Keratinocyte (primary cell): ENCODE results near the gene FRS3. TPM values are rescaled to one million over a fixed set of nuclear protein-coding genes. Genes with fewer than 3 reads are reported as not detected.

Experiments
- DNase-seq: peaks from one replicate; pipeline ENCODE4 v3.0.0-alpha.2; 2011; ENCODE audit warnings: low read depth, missing footprints, low spot score
- FAIRE-seq: peaks from 2 replicates; lab custom pipeline; 2011; peaks lifted over from hg19 to GRCh38; lab: Jason Lieb, UNC
- H2AFZ ChIP-seq: 2 replicates; pipeline ENCODE4 v1.6.0; 2012; ENCODE audit warnings: low read length, control low read depth, inconsistent platforms; ENCODE audit not compliant: control insufficient read depth
- H3K27ac ChIP-seq: 2 replicates; pipeline ENCODE4 v1.5.1; 2011; ENCODE audit warnings: low read length; ENCODE audit not compliant: control insufficient read depth, insufficient read depth
- H3K27me3 ChIP-seq: 3 replicates; pipeline ENCODE4 v1.6.0; 2011; ENCODE audit warnings: low read length; ENCODE audit not compliant: control insufficient read depth, insufficient read depth; ENCODE audit errors: extremely low read depth
- H3K36me3 ChIP-seq, 2 experiments: 2 replicates in 1 of 2; 3 replicates in 1 of 2; pipeline ENCODE4 v1.5.1; 2011; ENCODE audit warnings: low read length in 2 of 2, mild to moderate bottlenecking in 1 of 2; ENCODE audit not compliant: control insufficient read depth in 2 of 2, insufficient read depth in 2 of 2; ENCODE audit errors: extremely low read depth in 1 of 2
- H3K4me1 ChIP-seq: 3 replicates; pipeline ENCODE4 v1.5.1; 2011; ENCODE audit warnings: low read length; ENCODE audit not compliant: control insufficient read depth, insufficient read depth; ENCODE audit errors: extremely low read depth
- H3K4me2 ChIP-seq: 3 replicates; pipeline ENCODE4 v1.6.0; 2011; ENCODE audit warnings: low read depth, low read length; ENCODE audit not compliant: control insufficient read depth, insufficient read depth; ENCODE audit errors: extremely low read depth
- H3K4me3 ChIP-seq, 3 experiments: fragments of 200-600 bp in 1 of 3; sonication (generic) in 1 of 3; 2 replicates in 2 of 3; 3 replicates in 1 of 3; pipeline ENCODE4 v1.5.1; 2011 to 2016; ENCODE audit warnings: low read length in 3 of 3, mild to moderate bottlenecking in 3 of 3, control low read depth in 2 of 3, inconsistent platforms in 1 of 3, low read depth in 1 of 3, mixed read lengths in 1 of 3, mixed run types in 1 of 3, moderate library complexity in 1 of 3; ENCODE audit not compliant: control insufficient read depth in 2 of 3, insufficient read depth in 2 of 3; ENCODE audit errors: extremely low read depth in 1 of 3
- H3K79me2 ChIP-seq: 2 replicates; pipeline ENCODE4 v1.6.0; 2012; ENCODE audit warnings: low read length; ENCODE audit not compliant: control insufficient read depth, insufficient read depth
- H3K9ac ChIP-seq: 3 replicates; pipeline ENCODE4 v1.6.0; 2011; ENCODE audit warnings: low read length; ENCODE audit not compliant: control insufficient read depth, insufficient read depth; ENCODE audit errors: extremely low read depth
- H3K9me1 ChIP-seq: 3 replicates; pipeline ENCODE4 v1.6.0; 2011; ENCODE audit warnings: low read length; ENCODE audit not compliant: control insufficient read depth, insufficient read depth; ENCODE audit errors: extremely low read depth
- H3K9me3 ChIP-seq: 2 replicates; pipeline ENCODE4 v1.5.1; 2012; ENCODE audit warnings: low read depth, low read length; ENCODE audit not compliant: control insufficient read depth
- H4K20me1 ChIP-seq: 3 replicates; pipeline ENCODE4 v1.6.0; 2011; ENCODE audit warnings: low read length; ENCODE audit not compliant: control insufficient read depth, insufficient read depth; ENCODE audit errors: extremely low read depth
- EZH2 ChIP-seq: IDR thresholded peaks from one replicate; pipeline ENCODE4 v1.6.1; 2012; ENCODE audit warnings: inconsistent platforms, mild to moderate bottlenecking, low read length, moderate library complexity
- dilution Hi-C: fragments of 300-500 bp; cut with MboI; formaldehyde crosslinking; loops from one replicate; pipeline ENCODE4 v1.7.0; 2020; ENCODE audit warnings: low sequenced_read_pairs; ENCODE audit not compliant: extremely low pct_ligation_motif_present
- polyA plus RNA-seq, 5 experiments: library from polyadenylated mRNA; depleted of rRNA in 3 of 5; stranded (reverse) in 3 of 5; stranded (forward) in 1 of 5; unstranded in 1 of 5; fragments of >200 nt; gene quantifications; 1 replicate in 1 of 5; 2 replicates in 3 of 5; 3 replicates in 1 of 5; pipeline versions ENCODE4 v1.2.1 to v1.2.3, GENCODE V29; 2011 to 2012; ENCODE audit warnings: missing spikeins in 2 of 5, low read depth in 1 of 5, low replicate concordance in 1 of 5
- TF ChIP-seq, protein P1 (sequence below), 3 experiments: IDR thresholded peaks in 1 of 3; conservative IDR thresholded peaks in 1 of 3; optimal IDR thresholded peaks in 1 of 3; 2 replicates in 2 of 3; 3 replicates in 1 of 3; pipeline versions ENCODE3 to v1.5.1; 2011; ENCODE audit warnings: low read length in 3 of 3, mild to moderate bottlenecking in 3 of 3, moderate library complexity in 2 of 3, control low read depth in 1 of 3, inconsistent platforms in 1 of 3; ENCODE audit not compliant: insufficient read depth in 2 of 3; ENCODE audit errors: extremely low read depth in 1 of 3

The FRS3 gene
- polyA plus RNA-seq, 1 donor (not counting 4 experiments of a cell fraction or from before 2014, with no cell fraction given): 2.0 TPM

DNA sequence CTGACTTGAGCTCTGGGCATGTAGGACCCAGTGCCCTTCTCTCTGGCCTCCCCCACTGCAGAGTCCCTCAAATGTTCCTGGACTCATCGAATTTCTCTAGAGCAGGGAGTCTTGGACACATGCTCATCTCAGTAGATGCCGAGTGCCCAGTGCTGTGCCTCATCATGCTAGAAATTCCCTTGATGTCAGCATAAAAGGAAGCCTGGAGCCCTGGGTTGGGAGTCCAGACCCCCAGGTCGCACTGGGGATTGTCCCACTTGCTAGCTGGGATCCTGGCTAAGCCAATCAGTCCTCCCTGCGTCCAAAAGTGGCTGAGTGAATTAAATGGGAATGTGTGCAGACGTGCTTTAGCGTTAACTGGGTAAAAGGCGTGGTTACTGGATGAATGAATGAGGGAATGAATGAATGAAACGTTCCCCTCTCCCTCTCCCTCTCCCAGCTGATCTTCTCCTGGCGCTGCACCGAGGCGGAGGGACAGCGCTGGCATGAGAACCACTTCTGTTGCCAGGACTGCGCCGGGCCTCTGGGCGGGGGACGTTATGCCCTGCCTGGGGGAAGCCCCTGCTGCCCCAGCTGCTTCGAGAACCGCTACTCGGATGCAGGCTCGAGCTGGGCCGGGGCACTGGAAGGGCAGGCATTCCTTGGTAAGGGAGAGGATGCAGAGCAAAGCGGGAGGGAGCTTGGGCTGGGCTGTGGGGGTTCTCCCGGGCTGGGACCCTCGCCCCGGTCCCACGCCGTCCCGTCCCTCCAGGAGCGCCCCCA, 6.2 kb upstream of the FRS3 start:
- FAIRE-seq (no peak), DNase-seq (no peak)
- Histone ChIP-seq H3K27ac (no peak overlapping the region), H3K27me3 (no peaks in the 10 kb centered on the region), H3K9me1 (no peaks in the 10 kb centered on the region), H4K20me1 (no peaks in the 10 kb centered on the region), H3K4me3 (peak overlapping the region; percentile 86 to 100 (median 97)), H2AFZ (peak overlapping the region; percentile 55), H3K79me2 (peaks cover 17% of the 10 kb centered on the region), H3K4me1 (peaks cover 32% of the 10 kb centered on the region), H3K4me2 (peak overlapping the region; percentile 98), H3K9me3 (no peaks in the 10 kb centered on the region), H3K36me3 (peaks cover 12 to 16% of the 10 kb centered on the region in 2 experiments), H3K9ac (peak overlapping the region; percentile 52)
- TF ChIP-seq EZH2: no peak
- TF ChIP-seq, protein P1, sequence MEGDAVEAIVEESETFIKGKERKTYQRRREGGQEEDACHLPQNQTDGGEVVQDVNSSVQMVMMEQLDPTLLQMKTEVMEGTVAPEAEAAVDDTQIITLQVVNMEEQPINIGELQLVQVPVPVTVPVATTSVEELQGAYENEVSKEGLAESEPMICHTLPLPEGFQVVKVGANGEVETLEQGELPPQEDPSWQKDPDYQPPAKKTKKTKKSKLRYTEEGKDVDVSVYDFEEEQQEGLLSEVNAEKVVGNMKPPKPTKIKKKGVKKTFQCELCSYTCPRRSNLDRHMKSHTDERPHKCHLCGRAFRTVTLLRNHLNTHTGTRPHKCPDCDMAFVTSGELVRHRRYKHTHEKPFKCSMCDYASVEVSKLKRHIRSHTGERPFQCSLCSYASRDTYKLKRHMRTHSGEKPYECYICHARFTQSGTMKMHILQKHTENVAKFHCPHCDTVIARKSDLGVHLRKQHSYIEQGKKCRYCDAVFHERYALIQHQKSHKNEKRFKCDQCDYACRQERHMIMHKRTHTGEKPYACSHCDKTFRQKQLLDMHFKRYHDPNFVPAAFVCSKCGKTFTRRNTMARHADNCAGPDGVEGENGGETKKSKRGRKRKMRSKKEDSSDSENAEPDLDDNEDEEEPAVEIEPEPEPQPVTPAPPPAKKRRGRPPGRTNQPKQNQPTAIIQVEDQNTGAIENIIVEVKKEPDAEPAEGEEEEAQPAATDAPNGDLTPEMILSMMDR (optimal IDR thresholded peaks at IDR 0.05 in 1 of 3, IDR thresholded peaks at IDR 0.05 in 1 of 3, conservative IDR thresholded peaks at IDR 0.05 in 1 of 3; ENCODE audit: extremely low read depth in 1 of 3, insufficient read depth in 2 of 3, low read length in 3 of 3): no peak
- dilution Hi-C loops: no loop called here

DNA sequence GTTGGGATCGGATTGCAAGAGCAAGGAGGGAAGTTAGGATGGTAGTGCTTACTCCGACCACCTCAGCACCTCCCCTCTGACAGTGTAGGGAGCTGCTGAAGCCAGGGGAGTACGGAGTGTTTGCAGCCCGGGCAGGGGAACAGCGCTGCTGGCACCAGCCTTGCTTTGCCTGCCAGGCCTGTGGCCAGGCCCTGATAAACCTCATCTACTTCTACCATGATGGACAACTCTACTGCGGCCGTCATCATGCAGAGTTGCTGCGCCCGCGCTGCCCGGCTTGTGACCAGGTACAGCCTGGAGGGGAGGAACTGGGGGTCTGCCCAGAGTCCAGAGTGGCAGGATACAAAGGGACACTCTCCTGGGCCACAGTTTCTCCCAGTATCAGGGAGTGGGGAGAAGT, 5.6 kb upstream of the FRS3 start:
- Histone ChIP-seq H3K4me3 (no peak overlapping the region), H3K27me3 (no peaks in the 10 kb centered on the region), H3K4me2 (peak overlapping the region; percentile 51), H2AFZ (no peak overlapping the region), H3K4me1 (peaks cover 34% of the 10 kb centered on the region), H3K36me3 (peaks cover 11 to 12% of the 10 kb centered on the region in 2 experiments), H4K20me1 (no peaks in the 10 kb centered on the region), H3K27ac (no peak overlapping the region), H3K79me2 (peaks cover 17% of the 10 kb centered on the region), H3K9me3 (no peaks in the 10 kb centered on the region), H3K9me1 (no peaks in the 10 kb centered on the region), H3K9ac (no peak overlapping the region)
- DNase-seq: no peak
- TF ChIP-seq, protein P1 (optimal IDR thresholded peaks at IDR 0.05 in 1 of 3, IDR thresholded peaks at IDR 0.05 in 1 of 3, conservative IDR thresholded peaks at IDR 0.05 in 1 of 3; ENCODE audit: extremely low read depth in 1 of 3, insufficient read depth in 2 of 3, low read length in 3 of 3): no peak
- TF ChIP-seq EZH2: no peak
- dilution Hi-C loops: no loop called here
- no peak for FAIRE-seq
